Endodermal cell (in vitro differentiated cells): Measurements from ENCODE around the gene CTU2. TPM values are rescaled to one million over a fixed set of nuclear protein-coding genes. Genes with fewer than 3 reads are reported as not detected.

Experiments
- DNase-seq: peaks from one replicate; pipeline ENCODE4 v3.0.0-alpha.2; 2017
- H3K27ac ChIP-seq: 2 replicates; pipeline ENCODE4 v1.5.1; 2013; ENCODE audit warnings: mild to moderate bottlenecking, low read depth, low read length, moderate library complexity
- H3K27me3 ChIP-seq: 2 replicates; pipeline ENCODE4 v1.6.1; 2013; ENCODE audit warnings: mild to moderate bottlenecking, low read length, moderate library complexity; ENCODE audit not compliant: insufficient read depth, control insufficient read depth, poor library complexity, severe bottlenecking
- H3K36me3 ChIP-seq: 2 replicates; pipeline ENCODE4 v1.7.0; 2013; ENCODE audit warnings: mild to moderate bottlenecking, low read length, moderate library complexity; ENCODE audit not compliant: control insufficient read depth, insufficient read depth
- H3K4me1 ChIP-seq: one replicate; pipeline ENCODE4 v1.7.0; 2013; ENCODE audit warnings: low read length; ENCODE audit not compliant: control insufficient read depth, insufficient read depth
- H3K4me3 ChIP-seq: 2 replicates; pipeline ENCODE4 v1.5.1; 2013; ENCODE audit warnings: mild to moderate bottlenecking, low read length, moderate library complexity
- H3K9ac ChIP-seq: 2 replicates; pipeline ENCODE4 v1.6.1; 2013; ENCODE audit warnings: mild to moderate bottlenecking, low read length, moderate library complexity; ENCODE audit not compliant: poor library complexity, severe bottlenecking; ENCODE audit errors: extremely low read depth
- H3K9me3 ChIP-seq: 2 replicates; pipeline ENCODE4 v1.6.1; 2013; ENCODE audit warnings: mild to moderate bottlenecking, low read length, moderate library complexity; ENCODE audit not compliant: control insufficient read depth
- H3K27ac Mint-ChIP-seq: 2 replicates; pipeline ENCODE4 v1.8.0; 2020; ENCODE audit warnings: mixed read lengths
- H3K27me3 Mint-ChIP-seq: 2 replicates; pipeline ENCODE4 v1.8.0; 2021; ENCODE audit warnings: mild to moderate bottlenecking, mixed read lengths; ENCODE audit not compliant: insufficient read depth
- H3K36me3 Mint-ChIP-seq: 2 replicates; pipeline ENCODE4 v1.8.0; 2020; ENCODE audit warnings: low read depth, mixed read lengths
- H3K4me1 Mint-ChIP-seq: 2 replicates; pipeline ENCODE4 v1.8.0; 2020; ENCODE audit warnings: mixed read lengths
- H3K4me3 Mint-ChIP-seq: 2 replicates; pipeline ENCODE4 v1.8.0; 2020; ENCODE audit warnings: mild to moderate bottlenecking, moderate library complexity, mixed read lengths
- H3K9me3 Mint-ChIP-seq: 2 replicates; pipeline ENCODE4 v1.8.0; 2020; ENCODE audit warnings: mild to moderate bottlenecking, mixed read lengths
- CTCF ChIP-seq: fragments of 200-600 bp; sonication (generic); conservative IDR thresholded peaks from 2 replicates; pipeline ENCODE4 v1.5.0; 2021; ENCODE audit warnings: antibody characterized with exemption, mild to moderate bottlenecking
- WGBS, 2 experiments: methylation state at CpG; one replicate each; pipeline versions ENCODE4 v1.1.5 to v1.1.7; 2013; ENCODE audit warnings: missing lambda C conversion rate in 2 of 2, mixed read lengths in 1 of 2; ENCODE audit not compliant: insufficient coverage in 1 of 2, insufficient read length in 1 of 2; 5-methylcytosine and 5-hydroxymethylcytosine counted together
- total RNA-seq, 2 donors: library from RNA; stranded (reverse); fragmentation: NEBNext Ultra II Directional in 1 of 2; extraction: Animal tissue kit (Norgen Biotek cat#: 25700) in 1 of 2; gene quantifications; 2 replicates in 1 of 2; 3 replicates in 1 of 2; pipeline ENCODE4 v1.2.1, GENCODE V29; 2021

The CTU2 gene
- total RNA-seq, 2 donors from 2014 or later = 16.7 to 24.3 TPM

- H3K4me3 Mint-ChIP-seq = no peak overlapping the region
- H3K4me1 ChIP-seq = no peaks in the 10 kb centered on the region
- H3K36me3 ChIP-seq = no peaks in the 10 kb centered on the region
- H3K9me3 Mint-ChIP-seq = no peaks in the 10 kb centered on the region
- no peaks in the 10 kb centered on the region for H3K9me3 ChIP-seq
- no peak overlapping the region for H3K4me3 ChIP-seq
- no peak overlapping the region for H3K27ac ChIP-seq
- WGBS, 2 experiments = 85 to 93% methylated on average over 6 to 10 of the region's 10 CpGs
- no peak for DNase-seq
- no peak overlapping the region for H3K9ac ChIP-seq
- no peak for TF ChIP-seq CTCF
- peaks cover 8% of the 10 kb centered on the region for H3K4me1 Mint-ChIP-seq
- H3K27me3 ChIP-seq = no peaks in the 10 kb centered on the region
- peaks cover 3% of the 10 kb centered on the region for H3K36me3 Mint-ChIP-seq
- H3K27me3 Mint-ChIP-seq = peaks cover 17% of the 10 kb centered on the region
- no peak overlapping the region for H3K27ac Mint-ChIP-seq
These were observed 13.4 kb upstream of the CTU2 start for GRCh38 chr16:88692861-88693260.

- Mint-ChIP-seq H3K27me3 (peaks cover 15% of the 10 kb centered on the region), H3K9me3 (no peaks in the 10 kb centered on the region), H3K27ac (no peak overlapping the region), H3K4me3 (no peak overlapping the region), H3K36me3 (peaks cover 9% of the 10 kb centered on the region), H3K4me1 (peaks cover under 1% of the 10 kb centered on the region)
- no peak overlapping the region for H3K9ac ChIP-seq
- no peaks in the 10 kb centered on the region for H3K36me3 ChIP-seq
- H3K4me1 ChIP-seq = no peaks in the 10 kb centered on the region
- no peaks in the 10 kb centered on the region for H3K9me3 ChIP-seq
- WGBS, 2 experiments = 89 to 91% methylated on average over 27 to 39 of the region's 39 CpGs
- H3K27ac ChIP-seq = no peak overlapping the region
- no peak for TF ChIP-seq CTCF
- no peaks in the 10 kb centered on the region for H3K27me3 ChIP-seq
- no peak overlapping the region for H3K4me3 ChIP-seq
- DNase-seq = no peak
These were observed 12.7 kb upstream of the CTU2 start for GRCh38 chr16:88693420-88694177.

GRCh38 chr16:88694221-88695087, 11.8 kb upstream of the CTU2 start:
- peak overlapping the region; percentile 55 for H3K27ac Mint-ChIP-seq
- Histone ChIP-seq H3K36me3 (no peaks in the 10 kb centered on the region), H3K9ac (no peak overlapping the region), H3K4me1 (no peaks in the 10 kb centered on the region), H3K27me3 (no peaks in the 10 kb centered on the region), H3K9me3 (no peaks in the 10 kb centered on the region), H3K4me3 (no peak overlapping the region), H3K27ac (no peak overlapping the region)
- H3K4me3 Mint-ChIP-seq = no peak overlapping the region
- no peak for DNase-seq
- H3K4me1 Mint-ChIP-seq = no peaks in the 10 kb centered on the region
- H3K36me3 Mint-ChIP-seq = peaks cover 9% of the 10 kb centered on the region
- 87 to 91% methylated on average over 25 to 37 of the region's 37 CpGs for WGBS, 2 experiments
- TF ChIP-seq CTCF = no peak
- H3K9me3 Mint-ChIP-seq = no peaks in the 10 kb centered on the region
- peaks cover 9% of the 10 kb centered on the region for H3K27me3 Mint-ChIP-seq
